Measurements from ENCODE around the gene TMEM39A.
A peak's percentile ranks its signal among the peaks of the same experiment; 100 is the strongest.

Gene TMEM39A

DNA sequence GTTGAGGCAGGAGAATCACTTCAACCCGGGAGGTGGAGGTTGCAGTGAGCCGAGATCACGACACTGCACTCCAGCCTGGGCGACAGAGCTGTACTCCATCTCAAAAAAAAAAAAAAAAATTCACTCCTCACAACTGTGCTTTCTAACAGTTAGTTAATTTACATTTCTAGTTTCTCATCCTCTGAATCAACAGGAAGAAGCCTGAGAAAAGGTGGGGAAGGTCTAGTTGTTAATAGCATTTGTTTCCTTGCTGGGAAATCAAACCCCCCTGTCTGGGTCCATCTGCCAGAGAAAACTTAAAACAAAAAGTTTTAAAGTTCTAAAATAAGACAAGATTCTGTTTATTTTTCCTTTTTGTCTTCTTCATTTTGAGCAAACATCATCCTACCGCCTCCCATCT is 62.3 kb downstream of the TMEM39A start:
- no peak for DNase-seq

DNA sequence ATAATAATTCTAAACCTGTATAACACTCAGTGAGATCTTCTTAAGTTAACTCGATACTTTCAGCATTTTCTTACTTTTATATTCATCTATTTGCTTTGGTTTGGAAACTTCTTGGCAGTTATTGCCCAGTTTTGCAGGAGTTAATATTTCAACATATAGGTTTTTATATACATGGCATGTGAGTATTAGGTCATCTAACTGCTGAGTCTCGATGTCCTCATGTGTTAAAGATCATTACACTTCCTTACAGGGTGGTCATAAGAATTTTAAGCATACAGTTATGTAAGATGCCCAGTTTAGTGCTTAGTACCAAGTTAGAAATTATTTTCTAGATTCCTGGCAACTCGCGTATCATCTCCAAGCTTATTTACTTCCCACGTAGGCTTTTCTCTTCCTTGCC is 62.9 kb downstream of the TMEM39A start:
- DNase-seq, result no peak

DNA sequence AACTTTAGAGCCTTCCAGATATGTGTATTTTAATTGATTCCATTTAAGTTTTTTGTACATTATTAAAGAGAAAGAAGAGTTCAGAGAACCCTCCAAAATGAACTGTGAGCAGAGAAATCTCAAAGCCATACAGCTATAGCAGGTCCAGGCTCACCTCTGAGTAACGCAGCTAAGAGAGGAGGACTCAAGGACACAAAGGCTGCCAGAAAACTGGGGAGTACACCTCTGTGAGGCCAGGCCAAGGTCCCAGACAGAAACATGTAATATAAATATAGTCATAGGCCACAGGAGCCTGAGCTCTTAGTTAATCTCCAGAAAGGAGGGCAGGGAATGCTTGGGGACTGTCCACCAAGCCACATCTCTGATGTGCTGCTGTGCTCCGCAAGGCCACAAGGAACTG is 66.5 kb downstream of the TMEM39A start:
- DNase-seq, result no peak

DNA sequence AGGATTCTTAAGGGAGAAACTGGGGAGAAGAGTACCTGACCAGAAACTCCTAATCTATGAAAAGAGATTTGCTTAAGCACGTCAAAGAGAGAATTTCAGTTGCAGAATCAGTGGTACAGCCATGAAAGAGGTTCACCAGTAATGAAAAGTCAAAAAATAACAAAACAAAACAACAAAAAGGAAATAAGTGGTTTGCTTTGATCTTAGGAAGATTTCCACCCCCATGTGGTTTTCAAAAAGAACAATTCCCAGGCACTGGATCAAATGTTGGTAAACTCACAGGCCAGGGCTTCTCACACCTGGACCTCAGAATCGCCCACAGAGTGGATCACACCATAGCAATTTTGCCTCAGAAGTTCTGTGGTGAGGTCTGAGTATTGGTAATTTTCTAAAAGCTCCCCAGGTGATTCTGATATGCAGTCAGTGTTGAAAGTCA is 67.5 kb downstream of the TMEM39A start:
- no peak for DNase-seq

DNA sequence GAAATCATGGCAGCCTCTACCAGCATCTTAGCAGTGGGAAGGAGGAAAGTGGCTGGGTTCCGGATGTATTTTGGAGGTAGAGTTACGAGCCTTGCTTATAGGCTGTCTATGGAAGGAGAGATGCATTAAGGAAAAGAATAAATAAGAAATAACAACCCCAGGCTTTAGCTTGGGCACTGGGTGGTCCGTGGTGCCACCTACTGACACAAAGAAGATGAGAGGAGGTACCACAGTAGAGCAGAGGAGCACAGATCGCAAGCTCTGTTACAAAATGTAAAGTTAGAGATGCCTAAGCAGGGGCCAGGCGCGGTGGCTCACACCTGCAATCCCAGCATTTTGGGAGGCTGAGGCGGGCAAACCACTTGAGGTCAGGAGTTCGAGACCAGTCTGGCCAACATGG is 74.8 kb downstream of the TMEM39A start:
- DNase-seq, result peak in 1 of 56 donors; percentile 5

DNA sequence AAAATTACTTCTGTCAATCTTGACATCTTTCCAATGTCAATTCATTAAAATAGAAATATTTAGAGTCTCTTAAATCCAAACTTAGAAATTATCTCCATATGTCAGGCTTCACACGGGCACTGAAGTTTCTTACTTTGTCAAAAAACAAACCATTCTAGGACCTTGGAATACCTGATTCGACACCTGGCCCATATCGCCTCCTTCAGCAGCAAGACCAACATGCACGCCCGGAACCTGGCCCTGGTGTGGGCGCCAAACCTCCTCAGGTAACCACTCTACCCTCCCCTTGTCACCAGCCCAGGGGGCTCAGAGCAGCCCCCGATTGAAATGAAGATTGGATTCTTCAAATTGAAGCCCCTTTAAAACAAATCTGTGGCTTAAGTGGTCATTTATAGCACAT is 81.3 kb downstream of the TMEM39A start:
- DNase-seq, result no peak

DNA sequence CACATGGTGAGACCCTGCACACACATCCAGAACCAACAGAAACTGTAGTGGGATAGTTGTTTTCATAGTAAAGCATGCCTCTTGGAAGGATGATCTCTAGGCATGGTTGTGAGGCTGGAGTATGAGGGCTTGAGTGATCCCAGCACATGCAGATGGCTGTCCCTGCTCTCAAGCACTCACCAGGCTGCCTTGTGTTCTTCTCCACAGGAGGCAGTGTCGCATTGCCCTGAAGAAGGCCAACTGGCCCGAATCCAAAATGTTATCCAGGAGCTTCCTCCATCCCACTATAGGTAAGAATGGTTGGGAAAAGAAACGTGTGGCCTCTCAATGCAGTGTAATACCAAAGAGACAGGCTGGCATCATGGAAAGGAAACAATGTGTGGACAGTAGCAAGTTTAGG is 82.7 kb downstream of the TMEM39A start:
- no peak for DNase-seq
